CD4-positive, alpha-beta T cell treated with Interleukin-17A for 4 hours (primary cell): ENCODE results near the gene DDAH2.
"Not testable (repeated sequence)": the region's sequence is repeated elsewhere in the genome, so short reads cannot be mapped to it uniquely, and the experiment has no call there.

Experiments used
- DNase-seq: peaks from one replicate; pipeline ENCODE4 v3.0.0-alpha.2; 2020; ENCODE audit warnings: mixed read lengths

Gene DDAH2

DNA sequence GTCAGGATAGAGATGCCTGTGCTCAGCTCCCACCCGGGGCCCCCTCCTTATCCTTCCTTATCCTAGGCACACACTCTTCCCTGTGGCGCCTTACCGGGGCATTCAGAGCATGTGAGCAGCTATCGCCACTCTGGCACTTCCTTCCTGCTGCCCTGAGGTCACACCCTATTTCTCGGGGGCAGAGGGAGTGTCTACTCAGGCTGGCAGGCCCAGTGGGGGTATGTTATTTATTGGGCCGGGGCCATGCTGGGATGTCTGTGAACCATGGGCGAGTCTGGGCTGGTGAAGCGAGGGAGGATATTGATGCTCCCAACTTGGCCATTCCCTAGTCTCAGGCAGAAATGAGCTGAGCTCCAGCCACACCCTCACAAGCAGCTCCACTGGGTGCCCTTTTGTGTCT, 17.9 kb downstream of the DDAH2 start:
- no peak for DNase-seq

DNA sequence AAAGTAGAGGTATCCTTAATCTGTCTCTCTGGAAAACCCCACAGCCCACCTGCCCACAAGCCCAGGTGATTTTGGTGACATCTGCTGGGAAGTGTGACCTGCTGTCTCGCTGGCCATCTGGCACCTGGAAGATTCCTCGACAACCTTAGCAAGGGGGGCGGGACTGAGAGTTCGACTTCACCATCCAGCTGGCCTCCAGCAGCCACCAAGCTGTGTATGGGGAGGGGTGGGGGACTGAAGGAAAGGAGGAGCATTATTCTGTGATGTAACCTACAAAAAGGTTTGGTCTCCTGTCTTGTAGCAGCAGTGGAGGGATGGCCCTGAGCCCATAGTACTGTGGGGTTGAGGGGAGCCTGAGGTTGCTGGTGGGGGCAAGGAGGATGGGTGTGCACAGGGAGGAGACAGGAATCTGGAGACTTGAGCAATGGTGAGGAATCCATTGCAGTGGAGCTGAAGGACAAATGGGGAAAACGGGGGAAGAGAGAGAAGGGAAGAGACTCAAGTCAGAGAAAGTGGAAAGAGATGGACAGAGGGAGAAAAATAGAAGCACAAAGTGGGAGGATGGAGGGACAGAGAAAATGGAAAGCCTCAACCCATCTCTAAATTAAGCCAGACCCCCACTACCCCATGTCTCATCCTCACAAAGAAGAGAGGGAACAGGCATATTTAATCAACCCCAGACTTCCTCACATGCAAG, 18.4 kb downstream of the DDAH2 start:
- DNase-seq: no peak

DNA sequence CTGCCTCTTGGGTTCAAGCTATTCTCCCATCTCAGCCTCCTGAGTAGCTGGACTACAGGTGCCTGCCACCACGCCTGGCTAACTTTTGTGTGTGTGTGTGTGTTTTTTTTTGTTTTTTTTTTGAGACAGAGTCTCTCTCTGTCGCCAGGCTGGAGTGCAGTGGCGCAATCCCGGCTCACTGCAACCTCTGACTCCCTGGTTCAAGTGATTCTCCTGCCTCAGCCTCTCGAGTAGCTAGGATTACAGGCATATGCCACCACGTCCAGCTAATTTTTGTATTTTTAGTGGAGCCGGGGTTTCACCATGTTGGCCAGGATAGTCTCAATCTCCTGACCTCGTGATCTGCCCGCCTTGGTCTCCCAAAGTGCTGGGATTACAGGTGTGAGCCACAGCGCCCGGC, 19.9 kb downstream of the DDAH2 start:
- DNase-seq: not testable (repeated sequence)

DNA sequence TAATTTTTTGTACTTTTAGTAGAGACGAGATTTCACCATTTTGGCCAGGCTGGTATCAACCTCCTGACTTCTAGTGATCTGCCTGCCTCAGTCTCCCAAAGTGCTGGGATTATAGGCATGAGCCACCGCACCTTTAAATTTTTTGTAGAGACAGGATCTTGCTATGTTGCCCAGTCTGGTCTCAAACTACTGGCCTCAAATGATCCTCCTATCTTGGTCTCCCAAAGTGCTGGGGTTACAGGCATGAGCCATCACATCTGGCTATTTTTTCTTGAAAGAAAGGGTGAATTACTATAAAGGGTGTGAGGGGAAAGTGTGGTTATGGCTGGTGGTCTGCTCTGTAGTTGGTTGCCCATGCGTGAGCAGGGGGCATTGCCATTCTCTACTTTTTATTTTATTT, 20.9 kb downstream of the DDAH2 start:
- DNase-seq: no peak

- DNase-seq: no peak
These were observed 21.4 kb downstream of the DDAH2 start for GRCh38 chr6:31707701-31708100.

DNA sequence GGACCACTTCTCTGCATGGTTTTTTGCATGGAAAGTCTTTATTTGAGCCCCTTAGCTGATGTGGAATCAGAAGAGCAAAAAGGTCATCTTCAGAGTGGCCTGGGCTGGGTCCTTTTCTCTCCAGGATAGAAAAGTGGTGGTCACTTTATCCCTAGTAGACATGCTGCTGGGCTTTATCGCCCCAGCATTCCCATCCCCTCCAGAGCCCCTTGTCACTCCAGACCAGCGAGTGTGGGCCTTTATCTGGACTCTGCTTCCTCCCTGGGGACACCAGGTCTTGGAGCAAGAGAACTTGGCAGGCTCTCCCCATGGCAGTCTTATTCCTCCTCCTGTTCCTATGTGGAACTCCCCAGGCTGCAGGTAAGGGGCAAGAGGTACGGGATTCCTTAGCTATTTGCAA, 22.5 kb downstream of the DDAH2 start, which contains the start of gene LY6G6F:
Gene LY6G6F, plus strand, starts transcription at position 268 of the 400 bp plus-strand sequence. Its CDS starts 41 bp downstream, at position 309.
- DNase-seq: no peak

DNA sequence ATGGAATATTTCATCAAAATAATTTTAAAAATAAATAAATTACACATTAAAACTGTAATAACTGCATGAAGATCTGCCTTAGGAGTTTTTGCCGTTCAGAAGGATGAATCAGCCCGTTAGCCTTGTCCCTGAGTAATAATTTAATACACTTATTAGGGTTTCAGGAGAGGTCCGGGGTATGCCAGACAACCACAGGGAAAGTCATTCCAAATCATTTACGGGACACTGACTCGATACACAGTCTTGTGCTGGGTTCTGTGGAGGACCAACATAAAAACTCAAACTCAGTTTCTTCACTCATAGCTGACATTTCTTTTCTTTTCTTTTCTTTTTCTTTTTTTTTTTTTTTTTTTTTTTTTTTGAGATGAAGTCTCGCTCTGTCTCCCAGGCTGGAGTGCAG, 23.2 kb downstream of the DDAH2 start:
- no peak for DNase-seq

DNA sequence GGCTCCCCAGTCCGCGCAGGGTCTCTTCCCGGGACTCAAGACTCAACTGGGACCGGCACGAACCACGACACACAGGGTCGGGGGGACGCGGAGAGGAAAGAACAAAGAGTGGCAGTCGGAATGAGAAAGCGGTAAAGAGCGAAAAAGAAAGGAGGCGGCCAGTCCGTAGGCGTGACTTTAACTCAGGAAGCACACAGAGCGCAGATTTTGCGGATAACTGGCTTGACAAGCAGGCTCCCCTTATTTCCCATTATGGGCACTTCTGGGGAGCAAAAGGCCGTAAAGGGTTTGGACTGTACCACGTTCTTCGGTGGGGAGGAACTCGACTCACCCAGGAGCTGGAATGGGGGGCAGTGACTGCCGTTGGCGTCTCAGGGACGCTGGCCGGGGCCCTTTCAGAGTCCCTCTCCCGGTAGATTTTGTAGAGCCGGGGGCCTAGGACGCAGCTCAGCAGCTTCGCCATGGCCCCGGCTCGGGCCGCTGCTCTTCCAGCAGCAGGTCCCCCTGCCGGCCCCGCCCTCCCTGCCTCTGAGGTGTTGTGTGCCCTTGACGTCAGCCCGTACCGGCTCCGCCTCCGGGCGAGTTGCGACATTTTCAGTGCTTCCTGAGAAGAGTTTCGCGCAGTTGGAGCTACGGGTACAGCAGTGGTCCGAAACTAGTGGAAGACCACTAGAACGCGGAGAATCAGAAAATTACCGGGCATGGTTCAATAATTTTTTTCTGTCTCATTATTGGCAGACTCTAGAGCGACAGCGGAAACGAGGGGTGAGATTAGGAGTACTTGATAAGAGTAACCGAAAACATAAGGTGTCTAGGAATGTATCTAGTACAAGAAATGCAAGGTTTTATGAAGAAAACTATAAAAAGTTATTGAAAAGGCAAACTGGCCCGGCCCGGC, 26.0 kb downstream of the DDAH2 start, which contains the start of gene ABHD16A:
Gene ABHD16A, minus strand, starts transcription at position 506 of the 898 bp plus-strand sequence. Its CDS starts 43 bp downstream, at position 463.
- DNase-seq: peak; percentile 99

DNA sequence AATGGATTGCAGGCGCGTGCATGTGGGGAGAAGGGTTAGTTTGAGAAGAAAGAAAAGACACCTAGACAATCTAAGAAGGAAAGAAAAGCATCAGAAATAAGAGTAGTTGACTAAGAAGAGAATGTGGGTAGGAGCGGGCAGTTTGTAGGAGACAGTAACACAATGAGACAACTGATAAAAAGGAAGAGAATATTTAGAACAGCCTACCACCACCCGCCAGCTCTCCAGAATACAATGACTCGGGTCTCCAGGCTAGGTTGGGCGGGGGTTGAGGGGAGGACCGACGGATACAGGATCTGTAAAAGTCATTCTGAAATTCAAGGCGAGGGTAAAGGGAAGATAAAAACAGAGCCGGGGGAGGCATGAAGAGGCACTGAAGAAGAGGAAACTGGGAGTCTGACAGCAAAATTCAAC, 26.7 kb downstream of the DDAH2 start:
- DNase-seq: no peak

GRCh38 chr6:31701666-31702404, 27.3 kb downstream of the DDAH2 start:
- DNase-seq: no peak

DNA sequence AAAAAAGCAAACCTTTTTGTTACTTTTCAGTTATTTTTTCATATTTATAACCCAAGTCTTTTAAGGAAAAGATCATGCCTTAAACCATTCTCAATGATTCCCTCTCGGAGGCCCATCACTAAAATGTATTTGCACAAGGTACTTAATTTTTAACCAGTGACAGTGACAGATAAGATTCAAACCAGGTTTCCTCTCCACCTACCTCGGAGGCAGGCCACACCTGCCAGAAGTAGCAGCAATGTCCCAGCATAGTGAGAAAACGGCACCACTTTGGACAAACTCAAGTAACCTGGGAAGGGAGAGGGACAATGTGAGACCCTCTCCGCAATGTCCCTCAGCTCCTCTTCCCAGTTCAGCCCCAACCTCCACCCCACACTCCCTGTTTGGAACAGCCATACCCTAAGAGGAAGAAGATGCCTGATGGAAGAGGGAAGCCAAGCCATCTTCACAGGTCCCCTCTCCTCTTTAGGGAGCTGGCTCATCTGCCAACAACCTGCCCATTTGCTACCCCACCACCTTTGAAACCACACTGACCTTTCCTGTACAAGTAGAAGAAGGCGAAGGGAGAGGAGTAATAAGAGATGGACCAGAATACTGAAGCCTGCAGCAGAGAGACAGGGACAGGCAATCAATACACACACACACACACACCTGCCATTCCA, 28.2 kb downstream of the DDAH2 start:
- no peak for DNase-seq

DNA sequence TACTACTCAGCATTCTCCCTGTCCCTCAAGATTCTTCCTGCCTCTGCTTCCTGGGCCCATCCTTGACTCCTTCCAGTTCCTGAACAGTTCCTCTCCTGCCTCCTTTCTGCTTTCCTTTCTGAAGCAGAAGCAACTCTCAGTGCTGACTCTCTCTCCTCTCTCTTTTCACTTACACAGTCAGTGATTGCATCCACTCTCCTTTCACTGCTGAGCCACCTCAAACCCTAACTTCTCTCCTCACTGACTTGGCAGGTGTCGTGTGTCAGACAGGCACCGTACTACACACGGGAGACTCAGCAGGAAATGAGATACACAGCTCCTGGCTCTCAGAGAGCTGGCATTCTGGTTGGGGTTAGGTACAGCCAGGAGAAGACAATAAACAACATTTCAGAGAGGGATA, 31.5 kb downstream of the DDAH2 start:
- no peak for DNase-seq

DNA sequence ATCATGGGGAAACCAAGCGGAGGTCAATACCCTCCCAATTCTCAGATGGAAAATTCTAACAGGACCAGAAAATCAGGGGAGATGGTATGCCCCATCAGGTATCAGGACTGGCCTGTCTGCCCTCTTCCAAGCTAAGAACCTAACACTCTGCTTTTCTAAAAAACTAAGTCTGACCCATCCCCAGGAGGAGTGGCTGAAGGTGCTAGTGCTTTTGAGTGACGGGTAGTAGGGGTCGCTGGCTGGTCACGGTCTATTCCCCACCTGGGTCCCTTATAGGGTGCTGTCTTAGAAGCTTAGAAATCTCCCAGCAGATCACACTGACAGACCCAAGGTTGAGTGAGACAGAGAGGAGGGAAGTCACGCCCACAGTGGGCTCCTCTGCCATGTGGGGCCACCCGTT, 35.6 kb downstream of the DDAH2 start:
- DNase-seq: no peak

- DNase-seq: no peak
These were observed 36.2 kb downstream of the DDAH2 start for GRCh38 chr6:31692886-31693285.

- no peak for DNase-seq
These were observed 36.7 kb downstream of the DDAH2 start for GRCh38 chr6:31692353-31692752.

GRCh38 chr6:31691564-31692108, 37.5 kb downstream of the DDAH2 start:
- DNase-seq: no peak

GRCh38 chr6:31691078-31691463, 38.0 kb downstream of the DDAH2 start:
- no peak for DNase-seq

GRCh38 chr6:31690231-31691077, 38.6 kb downstream of the DDAH2 start:
- DNase-seq: no peak

- DNase-seq: peak; percentile 19
These were observed 39.6 kb downstream of the DDAH2 start for GRCh38 chr6:31689249-31690110.
